ENCODE results near the gene HOXA3.
A peak's percentile ranks its signal among the peaks of the same experiment; 100 is the strongest.

HOXA3 gene

DNA sequence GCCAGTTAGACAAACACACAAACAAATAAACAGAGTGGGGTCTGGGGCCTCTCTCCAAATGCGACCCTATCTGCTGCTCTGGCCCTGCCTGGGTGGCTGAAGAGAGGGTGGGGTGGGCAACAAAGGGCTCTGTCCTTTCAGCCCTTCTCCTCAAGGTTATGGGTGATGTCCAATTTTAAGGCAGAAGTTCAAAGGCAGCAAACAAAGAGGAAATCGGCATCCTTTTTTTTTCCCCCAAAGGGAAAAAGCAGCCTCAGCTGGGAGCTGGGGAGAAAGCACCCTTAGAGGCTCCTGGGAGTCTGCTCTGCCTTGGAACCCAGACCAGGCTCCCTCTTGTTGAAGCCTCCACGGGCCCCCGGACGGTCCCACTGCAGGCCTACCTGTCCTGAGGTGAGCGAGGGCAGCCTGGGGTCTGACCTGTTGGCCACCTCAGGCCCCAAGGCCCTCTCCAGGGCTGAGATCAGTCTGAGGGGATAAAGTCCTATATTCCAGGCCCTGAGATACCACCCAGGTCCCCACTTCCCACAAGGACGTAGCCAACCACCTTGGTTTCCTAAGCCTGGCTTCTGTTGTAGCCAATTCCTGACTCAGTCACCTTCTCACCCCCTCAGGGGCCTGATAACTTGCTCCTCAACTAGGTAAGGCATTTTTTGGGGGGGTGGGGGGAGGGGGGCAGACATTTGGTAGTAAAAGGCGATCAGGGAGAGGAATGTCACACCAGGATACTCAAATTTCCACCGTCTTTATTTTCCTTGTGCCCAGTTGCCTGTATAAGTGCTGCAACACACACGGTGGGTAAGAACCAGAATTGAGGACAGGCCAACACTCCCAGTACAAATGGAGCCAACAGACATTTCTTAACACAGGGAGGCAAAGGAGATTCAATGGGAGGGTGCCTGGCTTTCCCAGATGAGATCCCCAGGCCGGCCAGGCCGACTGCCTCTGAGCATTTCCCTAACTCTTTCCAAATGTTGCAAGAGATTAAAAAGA, 28.3 kb upstream of the HOXA3 start:
- DNase-seq, result no peak
- in situ Hi-C loops (cut with HindIII; ENCODE audit: low pct_ligation_motif_present, low pct_unique_long_range_greater_than_20kb, low sequenced_read_pairs), result no loop called here

GRCh38 chr7:27179503-27180430, 27.4 kb upstream of the HOXA3 start:
- in situ Hi-C loops (cut with HindIII; ENCODE audit: low pct_ligation_motif_present, low pct_unique_long_range_greater_than_20kb, low sequenced_read_pairs), result no loop called here
- DNase-seq, result peak; percentile 93

DNA sequence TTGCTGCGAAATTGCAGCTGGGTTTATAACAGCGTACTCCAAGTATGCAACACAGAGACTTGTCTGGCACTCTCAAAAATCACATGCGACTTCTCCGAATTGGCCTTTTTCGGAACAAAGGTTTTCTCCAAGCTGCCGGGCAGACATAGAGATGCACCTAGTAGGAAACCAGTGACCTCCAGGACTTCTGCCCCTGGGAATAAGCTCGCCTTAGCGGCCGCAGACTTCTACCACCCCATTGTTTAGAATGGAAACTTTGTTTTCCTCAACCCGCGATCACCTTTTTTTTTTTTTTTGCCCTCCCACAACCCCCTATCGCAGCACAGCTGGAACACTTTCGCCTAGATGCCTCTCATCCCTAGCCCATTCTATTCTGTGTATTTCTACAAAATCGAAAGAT, 26.6 kb upstream of the HOXA3 start:
- in situ Hi-C loops (cut with HindIII; ENCODE audit: low pct_ligation_motif_present, low pct_unique_long_range_greater_than_20kb, low sequenced_read_pairs), result no loop called here

GRCh38 chr7:27178366-27178765, 26.0 kb upstream of the HOXA3 start:
- in situ Hi-C loops (cut with HindIII; ENCODE audit: low pct_ligation_motif_present, low pct_unique_long_range_greater_than_20kb, low sequenced_read_pairs), result no loop called here
- no peak for DNase-seq

More for the DNA sequence above, 26.6 kb upstream of the HOXA3 start:
- DNase-seq, result no peak

- DNase-seq, result no peak
- in situ Hi-C loops (cut with HindIII; ENCODE audit: low pct_ligation_motif_present, low pct_unique_long_range_greater_than_20kb, low sequenced_read_pairs), result no loop called here
These were observed 25.5 kb upstream of the HOXA3 start for GRCh38 chr7:27177795-27178320.

GRCh38 chr7:27176962-27177794, 24.8 kb upstream of the HOXA3 start:
- no peak for DNase-seq
- in situ Hi-C loops (cut with HindIII; ENCODE audit: low pct_ligation_motif_present, low pct_unique_long_range_greater_than_20kb, low sequenced_read_pairs), result no loop called here

GRCh38 chr7:27176524-27176845, 24.1 kb upstream of the HOXA3 start:
- no peak for DNase-seq
- in situ Hi-C loops (cut with HindIII; ENCODE audit: low pct_ligation_motif_present, low pct_unique_long_range_greater_than_20kb, low sequenced_read_pairs), result no loop called here

DNA sequence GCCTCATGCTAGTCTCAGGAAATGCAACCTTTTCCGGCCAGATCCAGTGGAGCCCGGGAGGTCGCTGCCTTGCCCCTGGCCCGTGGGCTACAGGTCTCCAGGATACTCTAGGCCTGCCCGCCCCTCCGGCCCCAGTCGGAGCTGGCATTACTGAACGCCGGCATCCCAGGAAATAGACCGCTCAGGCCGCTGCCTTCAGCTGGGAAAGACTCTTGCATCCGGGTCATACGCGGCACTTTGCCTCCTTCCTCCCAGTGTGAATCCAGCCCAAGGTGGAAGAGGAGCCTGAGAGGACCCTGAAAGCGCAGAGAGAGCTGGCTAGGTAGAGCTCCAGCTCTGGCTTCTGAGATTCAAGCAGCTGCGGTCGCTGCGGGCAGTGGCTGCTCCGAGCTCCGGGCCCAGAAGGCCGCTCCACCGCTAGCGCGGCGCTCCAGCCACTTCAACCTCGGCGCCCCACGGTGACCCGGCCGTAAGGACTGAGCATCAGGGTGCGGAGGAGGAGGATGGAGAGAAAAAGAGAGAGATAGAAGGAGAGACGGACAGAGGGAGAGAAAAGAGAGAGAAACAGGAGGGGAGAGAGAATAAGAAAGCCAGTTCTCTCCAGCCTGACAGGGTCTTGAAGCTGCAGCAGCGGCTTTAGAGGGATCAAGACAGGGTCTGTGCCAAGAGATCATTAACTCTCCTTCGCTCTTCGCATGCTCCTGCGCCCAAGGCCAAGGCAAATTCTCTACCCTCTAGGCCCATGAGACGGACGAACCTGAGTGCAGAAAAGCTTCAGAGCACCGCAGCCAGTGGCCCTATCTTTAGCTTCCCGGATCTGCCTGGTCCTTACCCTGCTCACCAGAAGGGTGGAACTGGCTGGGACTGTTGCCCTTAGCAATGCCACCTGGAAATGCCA, 23.5 kb upstream of the HOXA3 start:
- in situ Hi-C loops (cut with HindIII; ENCODE audit: low pct_ligation_motif_present, low pct_unique_long_range_greater_than_20kb, low sequenced_read_pairs), result no loop called here
- DNase-seq, result no peak

GRCh38 chr7:27174874-27175625, 22.7 kb upstream of the HOXA3 start:
- DNase-seq, result no peak
- in situ Hi-C loops (cut with HindIII; ENCODE audit: low pct_ligation_motif_present, low pct_unique_long_range_greater_than_20kb, low sequenced_read_pairs), result no loop called here

GRCh38 chr7:27173956-27174873, 21.8 kb upstream of the HOXA3 start, which contains the start of gene HOXA10:
Gene HOXA10 (minus strand): TSS chr7:27174320. CDS start chr7:27174306, 14 bp downstream.
- in situ Hi-C loops (cut with HindIII; ENCODE audit: low pct_ligation_motif_present, low pct_unique_long_range_greater_than_20kb, low sequenced_read_pairs), result no loop called here

DNA sequence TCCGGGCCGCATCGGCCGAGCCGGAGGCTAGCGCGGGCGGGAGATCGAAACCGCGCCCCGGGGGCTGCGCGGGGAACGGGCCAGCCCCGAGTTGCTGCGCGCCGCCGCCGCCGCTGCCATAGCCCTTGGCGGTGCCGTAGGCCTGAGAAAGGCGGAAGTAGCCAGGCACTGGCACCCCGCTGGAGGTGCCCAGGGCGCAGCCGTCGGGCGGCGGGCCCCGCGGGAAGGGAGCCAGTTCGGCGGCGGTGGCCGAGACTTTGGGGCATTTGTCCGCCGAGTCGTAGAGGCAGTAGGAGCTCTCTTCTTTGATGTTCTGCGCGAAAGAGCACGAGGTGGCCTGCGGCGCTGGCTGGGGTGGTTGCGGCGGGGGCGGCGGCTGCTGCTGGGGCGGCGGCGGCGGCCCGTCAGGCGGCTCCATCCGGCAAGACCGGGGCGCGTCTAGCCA, 21.1 kb upstream of the HOXA3 start:
- in situ Hi-C loops (cut with HindIII; ENCODE audit: low pct_ligation_motif_present, low pct_unique_long_range_greater_than_20kb, low sequenced_read_pairs), result no loop called here
- DNase-seq, result peak; percentile 75

More at GRCh38 chr7:27173956-27174873, 21.8 kb upstream of the HOXA3 start, which contains the start of gene HOXA10:
- DNase-seq, result peak; percentile 63

DNA sequence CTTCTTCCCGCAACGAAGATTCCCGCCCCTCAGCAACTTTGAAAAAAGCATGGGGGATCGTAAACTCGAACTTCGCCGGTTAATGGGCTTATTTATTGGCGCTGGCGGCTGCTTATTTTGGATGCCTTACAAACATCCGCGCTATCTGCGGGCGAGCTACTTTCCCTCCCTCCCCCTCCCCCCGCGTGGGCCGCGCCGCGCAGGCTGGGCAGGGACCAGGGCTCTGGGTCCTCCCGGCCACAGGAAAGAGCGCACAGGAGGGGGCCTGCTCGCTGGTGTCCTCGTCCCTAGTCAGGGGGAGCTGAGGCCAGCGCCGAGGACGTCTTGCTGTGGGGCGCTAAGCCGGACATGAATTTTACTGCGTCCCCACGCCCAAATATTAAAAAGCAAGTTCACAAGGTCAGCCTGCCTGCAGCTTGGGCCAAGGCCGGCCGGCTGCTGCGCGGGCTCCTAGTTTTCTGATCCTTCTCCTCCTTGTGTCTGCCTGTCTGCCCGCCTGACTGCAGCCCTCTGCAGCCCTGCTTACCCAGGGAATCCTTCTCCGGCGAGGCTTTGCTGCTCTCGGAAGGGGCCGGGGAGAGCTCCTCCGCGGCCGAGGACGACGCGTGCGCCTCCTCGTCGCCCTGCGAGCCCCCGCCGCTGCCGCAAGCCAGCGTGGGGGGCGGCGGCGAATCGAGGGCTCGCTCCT, 20.6 kb upstream of the HOXA3 start:
- in situ Hi-C loops (cut with HindIII; ENCODE audit: low pct_ligation_motif_present, low pct_unique_long_range_greater_than_20kb, low sequenced_read_pairs), result no loop called here

GRCh38 chr7:27172315-27172774, 20.0 kb upstream of the HOXA3 start:
- DNase-seq, result peak; percentile 51
- in situ Hi-C loops (cut with HindIII; ENCODE audit: low pct_ligation_motif_present, low pct_unique_long_range_greater_than_20kb, low sequenced_read_pairs), result no loop called here

More for the DNA sequence above, 20.6 kb upstream of the HOXA3 start:
- peak; percentile 73 for DNase-seq

- DNase-seq, result peak; percentile 67
- in situ Hi-C loops (cut with HindIII; ENCODE audit: low pct_ligation_motif_present, low pct_unique_long_range_greater_than_20kb, low sequenced_read_pairs), result no loop called here
These were observed 19.4 kb upstream of the HOXA3 start for GRCh38 chr7:27171637-27172314.

All from ACHN (cell line).